Stimulated activated CD4-positive, alpha-beta T cell treated with anti-CD3 and anti-CD28 coated beads, TNF-alpha, amount 100 ng/mL, for 48 hours (primary cell): ENCODE results near the gene BRIP1.
"Not testable (repeated sequence)": the region's sequence is repeated elsewhere in the genome, so short reads cannot be mapped to it uniquely, and the experiment has no call there.

Experiments
- DNase-seq, 3 donors: peaks; one replicate each; pipeline ENCODE4 v3.0.0-alpha.2; 2020; ENCODE audit warnings: low read depth in 3 of 3

BRIP1 gene

DNA sequence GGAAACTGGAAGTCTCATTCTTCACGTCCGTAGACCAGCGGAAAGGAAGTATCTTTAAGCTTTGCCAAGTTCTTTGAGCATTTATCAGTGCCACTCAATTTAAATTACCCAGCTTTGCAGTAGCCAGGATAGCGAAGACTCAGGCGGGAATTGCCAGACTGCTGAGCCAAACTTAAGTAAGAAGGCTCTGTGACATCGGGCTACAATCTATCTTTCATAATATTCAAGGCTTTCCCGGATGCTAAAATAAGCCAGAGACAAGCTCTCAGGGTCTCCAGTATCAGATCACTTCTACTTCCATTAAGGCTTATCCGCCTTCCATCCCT is 436 bp upstream of the BRIP1 start:
- DNase-seq = no peak

- DNase-seq = no peak
These were observed 1.2 kb downstream of the BRIP1 start for GRCh38 chr17:61862105-61862574.

GRCh38 chr17:61860397-61860796 is 2.9 kb downstream of the BRIP1 start:
- not testable (repeated sequence) for DNase-seq

DNA sequence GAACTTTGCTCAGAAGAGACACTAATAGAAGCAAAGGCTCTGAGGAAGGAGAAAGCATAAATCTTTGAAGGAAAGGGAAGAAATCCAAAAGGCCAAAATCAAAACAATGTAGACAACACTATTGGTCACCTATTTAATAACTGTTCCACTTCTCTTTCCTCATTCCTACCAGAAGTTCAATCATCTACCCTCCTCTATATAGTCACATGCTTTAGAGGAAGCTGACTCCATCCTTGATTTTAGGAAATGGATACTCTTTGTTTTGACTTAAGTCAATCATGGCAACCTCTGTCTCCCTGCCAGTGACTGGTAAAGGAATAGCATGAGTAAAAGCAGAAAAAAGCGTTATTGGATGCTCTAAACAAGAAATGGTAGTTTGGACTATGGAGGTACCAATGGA is 7.3 kb downstream of the BRIP1 start:
- no peak for DNase-seq

DNA sequence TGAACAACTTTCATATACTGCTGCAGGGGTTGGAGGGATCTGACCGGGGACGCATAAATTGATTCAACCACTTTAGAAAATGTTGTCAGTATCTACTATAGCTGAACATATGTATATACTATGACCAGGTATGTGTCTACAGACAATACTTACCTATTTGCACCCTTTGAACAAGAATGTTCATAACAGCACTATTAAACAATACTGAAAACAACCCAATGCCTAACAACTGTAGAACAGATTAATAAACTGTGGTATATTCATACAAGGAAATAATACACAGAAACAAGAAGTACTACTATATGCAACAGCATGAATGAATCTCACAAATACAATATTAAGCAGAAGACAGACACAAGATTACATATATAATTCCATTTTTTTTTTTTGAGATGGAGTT is 10.5 kb downstream of the BRIP1 start:
- no peak for DNase-seq

DNA sequence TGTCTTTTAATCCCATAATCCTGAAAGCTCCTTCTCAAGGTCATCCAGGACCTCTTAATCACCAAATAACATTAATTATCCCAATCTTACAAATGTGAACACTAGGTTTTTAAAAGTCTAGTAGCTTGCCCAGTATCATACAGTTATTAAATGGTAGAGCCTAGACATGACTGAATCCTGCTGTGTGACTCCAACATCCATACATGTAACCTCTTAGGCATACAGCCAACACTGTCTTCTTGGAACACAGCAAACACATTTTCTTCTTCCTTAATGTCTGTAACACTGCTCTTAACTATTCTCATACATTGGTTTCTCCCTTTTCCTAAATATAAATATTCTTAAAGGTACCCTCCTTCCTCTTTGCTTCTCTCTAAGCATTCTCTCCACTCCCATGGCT is 13.7 kb downstream of the BRIP1 start:
- DNase-seq = no peak

- no peak for DNase-seq
These were observed 14.4 kb downstream of the BRIP1 start for GRCh38 chr17:61848896-61849295.

DNA sequence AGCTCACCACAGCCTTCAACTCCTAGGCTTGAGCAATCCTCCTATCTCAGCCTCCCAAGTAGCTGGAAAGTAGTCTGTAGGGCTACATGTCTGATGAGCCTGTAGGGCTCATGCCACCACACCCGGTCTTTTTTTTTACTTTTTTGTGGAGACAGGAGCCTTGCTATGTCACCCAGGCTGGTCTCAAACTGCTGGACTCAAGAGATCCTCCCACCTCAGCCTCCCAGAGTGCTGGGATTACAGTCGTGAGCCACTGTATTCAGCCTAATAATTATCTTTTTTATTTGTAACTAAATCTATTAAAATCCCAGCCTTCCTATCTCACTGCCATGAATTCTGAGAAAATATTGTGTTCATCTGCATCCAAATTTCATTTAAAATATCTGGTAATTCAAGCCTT is 15.1 kb downstream of the BRIP1 start:
- DNase-seq = no peak

GRCh38 chr17:61847659-61848058 is 15.7 kb downstream of the BRIP1 start:
- no peak for DNase-seq

- DNase-seq = no peak
These were observed 16.5 kb downstream of the BRIP1 start for GRCh38 chr17:61846761-61847375.

DNA sequence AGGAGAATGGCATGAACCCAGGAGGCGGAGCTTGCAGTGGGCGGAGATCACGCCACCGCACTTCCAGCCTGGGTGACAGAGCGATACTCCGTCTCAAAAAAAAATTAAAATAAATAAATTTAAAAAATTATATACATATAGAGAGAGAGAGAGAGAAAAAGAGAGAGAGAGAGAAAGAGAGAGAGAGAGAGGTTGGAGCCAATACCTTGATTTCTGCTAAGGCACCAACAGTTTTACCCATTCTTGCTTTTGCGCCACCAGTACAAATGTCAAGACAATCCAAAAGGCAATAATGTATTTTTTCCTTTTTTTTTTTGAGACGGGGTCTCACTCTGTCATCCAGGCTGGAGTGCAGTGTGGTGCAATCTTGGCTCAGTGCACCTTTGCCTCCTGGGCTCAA is 17.2 kb downstream of the BRIP1 start:
- DNase-seq = no peak

DNA sequence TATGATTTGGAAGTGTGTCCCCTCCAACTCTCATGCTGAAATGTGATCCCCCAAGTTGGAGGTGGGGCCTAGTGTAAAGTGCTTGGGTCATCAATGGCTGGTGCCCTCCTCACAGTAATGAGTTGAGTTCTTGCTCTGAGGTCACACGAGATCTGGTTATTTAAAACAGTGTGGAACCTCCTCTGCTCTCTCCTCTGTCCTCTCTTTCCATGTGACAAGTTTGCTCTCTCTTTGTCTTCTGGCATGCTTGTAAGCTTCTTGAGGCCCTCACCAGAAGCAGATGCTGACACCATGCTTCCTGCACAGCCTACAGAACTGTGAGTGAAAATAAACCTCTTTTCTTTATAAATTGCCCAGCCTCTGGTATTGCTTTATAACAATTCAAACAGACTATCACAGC is 19.9 kb downstream of the BRIP1 start:
- no peak for DNase-seq

DNA sequence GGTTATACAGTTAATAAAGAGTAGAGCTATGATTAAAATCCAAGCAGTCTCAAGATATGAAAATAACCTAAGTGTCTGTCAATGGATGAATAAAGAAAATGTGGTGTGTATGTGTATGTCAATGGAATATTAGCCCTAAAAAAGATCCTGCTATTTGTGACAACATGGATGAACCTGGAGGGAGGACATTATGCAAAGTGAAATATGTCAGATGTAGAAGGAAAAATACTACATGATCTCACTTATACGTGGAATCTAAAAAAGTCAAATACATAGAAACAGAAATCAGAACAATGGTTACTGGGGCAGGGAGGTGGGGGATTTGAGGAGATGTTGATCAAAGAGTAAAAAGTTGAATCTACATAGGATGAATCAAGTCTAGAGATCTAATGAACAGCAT is 20.4 kb downstream of the BRIP1 start:
- no peak for DNase-seq

GRCh38 chr17:61839300-61839786 is 24.0 kb downstream of the BRIP1 start:
- DNase-seq = no peak

- peak; percentile 9 to 35 (median 20) for DNase-seq
These were observed 25.9 kb downstream of the BRIP1 start for GRCh38 chr17:61837175-61838051.

GRCh38 chr17:61836266-61837174 is 26.8 kb downstream of the BRIP1 start:
- DNase-seq = no peak

DNA sequence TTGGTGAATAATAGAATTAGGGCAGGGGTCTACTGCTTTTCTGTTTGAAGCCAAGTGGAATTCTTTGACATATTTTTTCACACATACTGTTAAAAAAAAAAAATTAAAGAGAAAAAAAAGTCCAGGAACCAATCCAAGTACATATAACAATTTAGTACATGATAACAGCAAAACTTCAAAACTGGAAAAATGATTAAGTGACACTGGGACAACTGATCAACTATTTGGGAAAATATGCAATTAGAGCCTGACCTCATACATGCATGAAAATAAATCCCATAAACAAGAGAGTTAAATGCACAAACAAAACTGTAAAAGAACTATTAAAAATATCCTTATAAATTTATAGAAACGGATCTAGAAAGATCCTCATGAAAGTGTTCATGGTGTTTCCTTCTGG is 27.7 kb downstream of the BRIP1 start:
- DNase-seq = no peak

DNA sequence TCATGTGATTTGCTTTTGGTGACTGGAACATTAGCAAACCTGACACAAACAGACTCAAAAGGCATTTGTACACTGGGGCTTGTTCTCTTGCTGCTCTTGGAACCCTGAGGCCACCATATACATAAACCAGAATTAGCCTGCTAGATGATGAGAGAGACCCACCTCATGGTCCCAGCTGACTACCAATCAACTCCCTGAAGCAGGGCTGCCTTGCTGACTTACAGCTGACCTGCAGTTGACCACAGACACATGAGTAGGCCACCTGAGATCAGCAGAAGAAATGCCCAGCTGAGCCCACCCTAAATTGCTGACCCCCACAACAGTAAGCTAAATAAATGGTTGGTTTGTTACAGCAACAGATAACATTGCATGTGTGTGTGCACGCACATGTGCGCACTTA is 28.7 kb downstream of the BRIP1 start:
- DNase-seq = no peak

DNA sequence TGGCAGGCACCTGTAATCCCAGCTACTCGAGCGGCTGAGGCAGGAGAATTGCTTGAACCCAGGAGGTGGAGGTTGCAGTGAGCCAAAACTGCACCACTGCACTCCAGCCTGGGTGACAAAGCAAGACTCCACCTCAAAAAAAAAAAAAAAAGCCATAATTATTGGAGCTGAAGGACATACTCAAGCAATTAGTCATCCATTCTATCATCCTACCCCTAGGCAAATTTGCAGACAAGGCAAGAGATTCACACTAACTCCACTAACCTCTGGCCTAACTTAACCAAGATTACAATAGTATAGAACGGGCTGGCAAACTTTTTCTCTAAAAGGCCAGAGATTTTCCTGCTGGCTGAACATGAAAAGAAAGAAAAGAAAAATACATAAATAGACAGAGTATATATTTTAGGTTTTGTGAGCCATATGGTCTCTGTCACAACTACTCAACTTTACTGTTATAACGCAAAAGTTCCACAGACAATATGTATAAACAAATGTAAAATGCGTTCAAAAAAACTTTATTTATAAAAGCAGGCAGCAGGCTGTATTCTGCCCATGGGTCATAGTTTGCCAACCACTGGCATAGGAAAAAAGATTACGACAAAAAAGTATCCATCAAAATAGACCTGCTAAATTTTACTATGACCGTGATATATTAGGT is 29.7 kb downstream of the BRIP1 start:
- no peak for DNase-seq

DNA sequence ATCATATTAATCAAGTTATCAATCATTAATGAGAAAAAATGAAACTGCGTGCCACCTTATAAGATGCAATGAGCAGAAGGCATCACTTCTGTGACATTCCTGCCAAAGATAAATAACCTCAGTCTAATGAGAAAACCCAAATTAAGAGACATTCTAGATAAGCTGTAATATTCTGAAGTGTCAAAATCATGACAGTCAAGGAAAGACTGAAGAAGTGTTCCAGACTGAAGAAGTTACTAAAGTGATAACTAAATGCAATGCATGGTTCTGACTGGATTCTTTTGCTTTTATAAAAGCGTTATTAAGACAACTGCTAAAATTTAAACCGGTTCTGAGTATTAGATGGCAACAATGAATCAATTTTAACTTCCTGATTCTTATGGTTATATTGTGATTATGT is 30.9 kb downstream of the BRIP1 start:
- DNase-seq = no peak

GRCh38 chr17:61831099-61831498 is 32.2 kb downstream of the BRIP1 start:
- DNase-seq = no peak

DNA sequence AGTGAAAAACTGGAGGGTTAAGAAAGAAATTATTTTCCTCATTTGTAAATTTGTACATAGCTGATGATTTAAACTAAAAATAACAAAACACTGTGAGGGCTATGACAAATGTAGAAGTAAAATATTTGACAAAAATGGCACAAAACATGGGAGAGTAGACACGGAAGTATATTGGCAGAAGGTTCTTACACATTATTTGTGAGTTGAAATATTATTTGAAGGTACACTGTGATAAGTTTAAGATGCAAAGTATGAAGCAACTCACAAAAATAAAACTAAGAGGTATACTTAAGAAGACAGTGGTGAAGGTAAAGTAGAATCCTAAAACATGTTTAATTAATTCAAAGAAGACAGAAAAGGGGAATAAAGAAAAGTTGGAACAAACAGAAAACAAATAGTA is 34.6 kb downstream of the BRIP1 start:
- DNase-seq = no peak
